Endometrial microvascular endothelial cells (primary cell): ENCODE data around the gene ANKRD13B. TPM values are rescaled to one million over a fixed set of nuclear protein-coding genes. Genes with fewer than 3 reads are reported as not detected.

Experiments
- in situ Hi-C: cut with HindIII; loops from 2 replicates; pipeline ENCODE4 v1.10.0; 2017; ENCODE audit warnings: low sequenced_read_pairs, low pct_unique_long_range_greater_than_20kb; ENCODE audit errors: inconsistent ontology term
- total RNA-seq: library from RNA; depleted of rRNA; stranded (reverse); fragments of >200 nt; gene quantifications from one replicate; pipeline ENCODE4 v1.2.3, GENCODE V29; 2015; ENCODE audit errors: inconsistent ontology term

ANKRD13B gene
- total RNA-seq, 1 donor from 2014 or later = 6.7 TPM

- in situ Hi-C loops = no loop called here
These were observed 20.5 kb downstream of the ANKRD13B start for GRCh38 chr17:29613352-29613837.

GRCh38 chr17:29613856-29614255 is 20.9 kb downstream of the ANKRD13B start:
- in situ Hi-C loops = no loop called here

GRCh38 chr17:29614349-29615047 is 21.6 kb downstream of the ANKRD13B start:
- in situ Hi-C loops = no loop called here

DNA sequence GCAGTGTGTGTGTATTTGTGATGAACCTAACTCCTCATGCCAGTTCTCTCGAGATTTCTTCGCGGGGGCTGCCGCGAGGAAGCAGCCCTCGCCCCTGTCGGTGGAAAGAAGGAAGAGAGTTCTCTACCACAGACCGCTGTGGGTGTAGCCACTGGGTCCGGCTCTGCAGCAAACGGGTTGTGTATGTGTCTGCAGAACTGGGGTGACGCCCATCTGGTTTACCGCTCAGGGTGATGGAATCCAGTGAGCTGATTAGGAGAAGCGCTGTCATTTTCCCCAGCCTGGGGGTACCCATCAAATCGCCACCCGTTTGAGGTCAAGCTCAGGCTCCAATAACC is 22.1 kb downstream of the ANKRD13B start:
- in situ Hi-C loops = no loop called here

DNA sequence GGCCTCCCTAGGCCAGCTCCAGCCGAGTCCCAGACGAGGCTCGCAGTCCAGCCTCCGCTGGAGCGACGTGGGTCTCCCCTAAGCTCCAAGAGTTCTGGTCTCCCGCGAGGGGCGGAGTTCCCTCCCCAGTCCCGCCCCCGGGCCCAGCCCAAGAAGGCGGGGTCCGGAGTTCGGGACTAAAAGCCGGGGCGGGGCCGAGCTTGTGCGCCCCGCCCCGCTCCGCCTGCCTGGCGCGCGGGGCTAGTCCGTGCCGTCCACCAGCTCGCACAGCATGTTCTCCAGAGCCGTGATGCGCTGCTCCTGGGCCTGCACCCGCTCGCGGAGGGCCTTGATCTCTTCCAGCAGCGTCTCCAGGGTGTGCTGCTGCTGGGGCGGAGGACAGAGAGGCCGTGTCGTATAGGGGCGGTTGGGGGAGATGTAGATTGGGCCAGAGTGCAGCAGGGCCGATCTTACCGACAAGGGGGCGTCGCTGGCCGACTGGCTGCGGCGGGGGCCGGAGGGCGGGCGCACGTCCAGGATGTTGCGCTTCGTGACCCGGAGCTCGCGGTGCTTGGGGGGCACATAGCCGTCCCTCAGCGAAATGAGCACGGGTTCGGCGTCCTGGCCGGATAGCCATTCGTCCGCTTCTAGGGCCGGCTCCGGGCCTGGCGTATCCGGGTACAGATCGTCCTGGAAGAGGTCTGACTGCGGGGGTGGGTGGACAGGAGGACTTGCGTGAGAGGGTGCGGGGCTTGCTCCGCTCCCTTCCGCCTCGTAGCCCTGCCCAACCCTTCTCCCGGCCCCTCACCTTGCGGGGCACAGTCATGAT is 22.8 kb downstream of the ANKRD13B start:
- in situ Hi-C loops = no loop called here

DNA sequence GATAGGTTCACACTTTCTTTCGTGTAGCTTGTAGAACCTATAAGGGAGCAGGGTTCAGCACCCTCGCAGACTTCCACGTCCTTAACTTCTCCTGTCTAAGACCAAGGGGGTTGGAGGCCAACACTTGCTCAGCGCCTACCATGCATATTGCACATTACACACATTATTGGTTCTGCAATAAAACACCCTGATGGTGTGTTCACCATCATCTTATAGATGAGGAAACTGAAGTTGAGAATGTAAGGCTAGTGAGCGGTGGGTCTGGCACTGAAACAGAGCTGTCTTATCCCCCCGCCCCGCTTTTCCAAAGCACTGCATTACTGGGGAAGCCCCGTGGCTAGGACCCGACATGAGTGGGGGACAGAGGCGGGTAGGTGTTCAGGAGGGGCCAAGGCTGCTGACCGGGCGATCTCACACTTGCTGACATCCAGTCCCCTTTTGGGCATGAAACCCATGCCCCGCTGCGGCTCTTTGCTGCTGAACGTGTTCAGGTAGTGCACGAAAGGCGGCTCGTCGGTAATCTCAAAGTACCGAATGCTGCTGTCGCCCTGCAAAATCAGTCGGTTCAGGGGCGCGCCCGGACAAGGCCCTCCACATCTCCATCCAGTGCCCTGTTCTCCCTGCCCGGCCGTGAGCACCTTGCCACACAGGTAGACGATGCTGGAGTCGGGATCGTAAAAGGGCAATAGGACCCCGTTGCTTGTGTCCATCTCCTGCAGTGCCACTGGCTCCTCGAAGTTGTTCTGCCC is 23.5 kb downstream of the ANKRD13B start:
- in situ Hi-C loops = no loop called here

DNA sequence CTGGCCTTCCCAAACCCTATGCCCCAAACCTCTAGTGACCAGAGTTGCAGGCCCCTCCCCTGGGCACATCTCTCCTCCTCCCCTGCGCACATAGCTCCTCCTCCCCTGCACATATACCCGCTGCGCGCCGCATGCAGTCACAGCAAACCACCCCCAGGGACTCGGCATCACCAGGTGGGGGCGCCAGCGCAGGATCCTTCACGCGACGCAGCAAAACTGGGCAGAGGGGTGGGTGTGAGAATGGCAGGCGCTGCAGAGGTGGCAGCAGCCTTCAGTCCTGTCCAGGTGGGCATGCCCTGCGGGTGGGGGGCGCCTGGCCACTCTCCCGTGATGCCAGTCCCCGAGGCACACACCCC is 24.2 kb downstream of the ANKRD13B start:
- in situ Hi-C loops = no loop called here

- in situ Hi-C loops = no loop called here
These were observed 24.7 kb downstream of the ANKRD13B start for GRCh38 chr17:29617481-29618271.

GRCh38 chr17:29618272-29619065 is 25.5 kb downstream of the ANKRD13B start:
- in situ Hi-C loops = no loop called here

- in situ Hi-C loops = no loop called here
These were observed 26.3 kb downstream of the ANKRD13B start for GRCh38 chr17:29619251-29619650.

- in situ Hi-C loops = no loop called here
These were observed 27.3 kb downstream of the ANKRD13B start for GRCh38 chr17:29620271-29620670.

DNA sequence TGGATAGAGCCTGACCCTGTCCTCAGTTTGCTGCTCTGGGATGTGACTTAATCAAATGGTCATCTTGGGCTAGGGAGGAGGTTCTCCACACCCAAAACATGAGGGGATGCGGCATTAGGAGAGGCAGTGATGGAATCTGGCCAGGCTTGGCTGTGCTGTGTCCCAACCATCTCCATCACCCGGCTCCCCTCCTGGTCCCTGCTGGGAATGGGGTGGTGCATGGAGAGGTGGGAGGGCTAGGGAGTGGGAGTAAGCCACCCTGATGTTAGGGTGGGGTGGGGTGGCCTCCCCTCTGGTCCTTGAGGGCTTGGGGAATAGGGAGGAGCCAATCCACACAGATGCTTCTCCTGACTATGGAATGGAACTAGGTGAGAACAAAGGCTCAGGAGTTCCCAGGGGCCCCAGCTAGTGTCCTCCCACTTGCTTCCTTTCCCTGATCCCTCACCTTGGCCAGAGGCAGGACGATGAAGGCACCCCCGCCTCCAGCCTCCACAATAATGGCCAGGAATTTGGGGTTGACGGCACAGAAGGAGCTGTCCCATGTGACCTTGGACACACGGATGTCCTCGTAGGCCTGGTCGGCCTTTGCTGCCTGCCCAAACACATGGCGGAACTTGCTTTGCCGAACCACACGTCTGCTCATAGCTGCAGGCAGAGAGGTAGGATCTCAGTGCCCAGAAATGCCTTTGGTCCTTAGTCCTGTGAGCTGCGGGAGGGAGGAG is 28.0 kb downstream of the ANKRD13B start:
- in situ Hi-C loops = no loop called here

DNA sequence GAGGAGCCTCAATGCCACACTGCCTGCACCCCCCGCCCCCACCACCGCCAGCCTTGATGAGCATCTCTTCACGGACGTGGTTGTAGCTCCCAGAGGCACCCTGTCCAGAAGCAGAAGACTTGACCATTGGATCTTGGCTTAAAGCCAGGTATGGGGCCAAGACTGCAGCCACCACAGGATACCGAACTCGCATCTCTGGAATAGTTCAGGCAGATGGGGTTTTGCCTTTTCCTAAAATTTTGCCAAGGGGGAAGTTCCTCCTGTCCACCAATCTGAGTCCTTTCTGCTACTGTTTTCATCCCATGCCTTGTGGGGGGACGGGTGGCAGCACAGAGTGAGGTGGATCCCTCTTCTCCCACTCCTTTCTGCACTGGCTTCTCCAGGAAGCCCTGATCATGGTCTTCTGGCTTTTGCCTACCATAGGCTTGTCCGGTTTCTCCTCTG is 28.8 kb downstream of the ANKRD13B start:
- in situ Hi-C loops = no loop called here

DNA sequence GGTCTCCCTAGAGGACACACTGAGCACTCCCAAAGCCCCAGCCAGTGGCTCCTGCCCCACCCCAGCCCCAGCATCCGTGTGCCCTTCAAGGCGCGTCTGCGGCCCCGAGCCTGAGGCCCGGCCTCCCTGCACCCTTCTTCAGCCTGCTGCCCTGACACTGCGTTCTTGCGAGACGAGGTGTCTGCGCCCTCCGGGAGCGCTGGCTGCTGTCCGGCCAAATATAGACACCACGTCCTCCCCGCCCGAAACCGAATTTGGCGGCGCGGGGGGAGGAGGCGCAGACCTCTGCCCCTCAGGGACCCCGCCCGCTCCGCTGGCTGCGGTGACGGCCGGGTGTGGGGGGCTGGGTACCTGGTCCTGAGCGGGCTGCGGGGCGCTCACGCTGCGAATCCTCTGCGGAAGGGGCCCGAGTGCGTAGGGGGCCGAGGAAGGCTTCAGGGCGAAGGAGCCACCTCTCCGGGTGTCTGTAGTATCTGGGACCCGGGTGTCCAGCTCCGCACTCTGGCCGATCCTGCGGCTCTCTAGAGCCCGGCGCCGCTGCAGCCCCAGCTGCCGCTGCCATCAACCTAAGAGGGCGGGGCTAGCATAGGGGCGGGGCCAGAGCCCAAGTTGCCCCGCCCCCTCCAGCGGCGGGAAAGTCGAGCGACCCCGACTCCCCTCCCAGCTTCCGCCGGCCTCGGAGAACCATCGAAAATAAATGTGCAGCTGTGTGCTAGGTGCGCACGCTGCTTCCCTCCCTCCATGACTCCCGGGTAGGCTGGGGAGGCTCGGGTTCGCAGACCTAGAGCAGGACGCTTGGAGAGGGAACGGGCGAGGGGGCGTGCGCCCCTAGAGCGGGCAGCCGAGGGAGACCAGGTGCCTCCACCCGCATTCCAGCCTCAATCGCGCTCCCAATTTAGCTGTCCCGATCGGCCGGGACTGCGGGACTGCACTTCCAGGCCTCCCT is 29.7 kb downstream of the ANKRD13B start, which contains the start of gene CORO6:
Gene CORO6, minus strand, starts transcription at position 576 of the 946 bp plus-strand sequence. CDS start 1,491 bp downstream, outside the sequence.
- in situ Hi-C loops = no loop called here

DNA sequence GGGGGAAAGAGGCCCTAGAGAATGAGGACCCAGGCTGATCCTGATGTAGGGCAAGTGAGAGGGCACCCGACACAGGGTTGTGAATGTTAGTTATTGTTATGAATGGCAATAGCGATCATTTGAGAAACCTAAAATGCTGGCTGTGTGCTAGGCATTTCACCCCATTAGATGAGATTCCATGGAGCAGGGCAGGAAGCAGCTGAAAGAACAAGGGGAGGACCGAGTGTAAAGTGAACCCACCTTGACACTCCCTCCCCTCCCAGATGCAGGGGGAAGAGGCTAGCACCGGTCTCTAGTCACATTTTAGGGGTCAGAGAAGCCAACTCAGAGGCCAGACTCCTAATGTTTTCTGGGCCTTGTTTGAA is 30.3 kb downstream of the ANKRD13B start:
- in situ Hi-C loops = no loop called here

DNA sequence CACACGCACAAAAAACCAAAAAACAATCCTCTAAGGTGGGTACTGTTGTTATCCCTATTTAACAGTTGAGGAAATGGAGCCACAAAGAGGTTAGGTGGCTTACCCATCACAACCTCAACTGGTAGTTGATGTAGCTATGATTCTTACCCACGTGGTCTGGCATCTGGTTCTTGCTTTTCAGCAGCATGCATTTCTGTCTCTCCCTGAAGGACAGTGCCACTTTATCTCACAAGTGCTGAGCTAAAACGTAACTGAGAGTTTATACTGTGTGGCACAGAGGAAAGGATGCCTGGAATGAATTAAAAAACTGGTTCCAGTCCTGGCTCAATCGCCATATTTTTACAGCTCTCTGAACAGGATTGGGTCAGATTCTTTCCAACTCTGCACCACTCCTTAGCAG is 31.7 kb downstream of the ANKRD13B start:
- in situ Hi-C loops = no loop called here
